ENCODE measurements around the gene LTBR.

The LTBR gene

GRCh38 chr12:6430124-6430989 is 46.4 kb downstream of the LTBR start:
- TF ChIP-seq GATA3 (IDR thresholded peaks at IDR 0.05; ENCODE audit: low read depth, low read length) (no peak), GATA2 (IDR thresholded peaks at IDR 0.05; ENCODE audit: low read depth, low read length) (no peak)

GRCh38 chr12:6432991-6433390 is 49.0 kb downstream of the LTBR start:
- TF ChIP-seq GATA2 (IDR thresholded peaks at IDR 0.05; ENCODE audit: low read depth, low read length) (no peak), GATA3 (IDR thresholded peaks at IDR 0.05; ENCODE audit: low read depth, low read length) (no peak)

GRCh38 chr12:6434205-6435140 is 50.5 kb downstream of the LTBR start:
- TF ChIP-seq GATA2 (IDR thresholded peaks at IDR 0.05; ENCODE audit: low read depth, low read length) = no peak
- no peak for TF ChIP-seq GATA3 (IDR thresholded peaks at IDR 0.05; ENCODE audit: low read depth, low read length)

- TF ChIP-seq GATA3 (IDR thresholded peaks at IDR 0.05; ENCODE audit: low read depth, low read length) = no peak
- no peak for TF ChIP-seq GATA2 (IDR thresholded peaks at IDR 0.05; ENCODE audit: low read depth, low read length)
These were observed 52.2 kb downstream of the LTBR start for GRCh38 chr12:6435961-6436715.

- no peak for TF ChIP-seq GATA3 (IDR thresholded peaks at IDR 0.05; ENCODE audit: low read depth, low read length)
- no peak for TF ChIP-seq GATA2 (IDR thresholded peaks at IDR 0.05; ENCODE audit: low read depth, low read length)
These were observed 53.6 kb downstream of the LTBR start for GRCh38 chr12:6437586-6437985.

GRCh38 chr12:6438345-6438744 is 54.4 kb downstream of the LTBR start:
- TF ChIP-seq GATA3 (IDR thresholded peaks at IDR 0.05; ENCODE audit: low read depth, low read length) (no peak), GATA2 (IDR thresholded peaks at IDR 0.05; ENCODE audit: low read depth, low read length) (no peak)

GRCh38 chr12:6440391-6440790 is 56.4 kb downstream of the LTBR start:
- TF ChIP-seq GATA3 (IDR thresholded peaks at IDR 0.05; ENCODE audit: low read depth, low read length) (no peak), GATA2 (IDR thresholded peaks at IDR 0.05; ENCODE audit: low read depth, low read length) (no peak)
